GM12865 (cell line): ENCODE results near the gene RHOH.

Source experiments
- DNase-seq: peaks from one replicate; pipeline ENCODE4 v3.0.0; 2010; ENCODE audit warnings: low read depth
- H3K4me3 ChIP-seq: 2 replicates; pipeline ENCODE4 v1.5.1; 2011; ENCODE audit warnings: mild to moderate bottlenecking, low read depth, low read length, control low read depth
- CTCF ChIP-seq: IDR thresholded peaks from 2 replicates; pipeline ENCODE4 v1.5.1; 2011; ENCODE audit warnings: low read length, control low read depth, low read depth, inconsistent platforms; ENCODE audit not compliant: insufficient read depth; ENCODE audit errors: missing control alignments

Gene RHOH

GRCh38 chr4:40197879-40198689, 1.3 kb downstream of the RHOH start:
- H3K4me3 ChIP-seq: peak overlapping the region; percentile 87
- peak; percentile 71 for DNase-seq
- TF ChIP-seq CTCF: no peak

GRCh38 chr4:40199179-40199670, 2.4 kb downstream of the RHOH start:
- H3K4me3 ChIP-seq: peak overlapping the region; percentile 87
- TF ChIP-seq CTCF: no peak
- DNase-seq: peak; percentile 76

DNA sequence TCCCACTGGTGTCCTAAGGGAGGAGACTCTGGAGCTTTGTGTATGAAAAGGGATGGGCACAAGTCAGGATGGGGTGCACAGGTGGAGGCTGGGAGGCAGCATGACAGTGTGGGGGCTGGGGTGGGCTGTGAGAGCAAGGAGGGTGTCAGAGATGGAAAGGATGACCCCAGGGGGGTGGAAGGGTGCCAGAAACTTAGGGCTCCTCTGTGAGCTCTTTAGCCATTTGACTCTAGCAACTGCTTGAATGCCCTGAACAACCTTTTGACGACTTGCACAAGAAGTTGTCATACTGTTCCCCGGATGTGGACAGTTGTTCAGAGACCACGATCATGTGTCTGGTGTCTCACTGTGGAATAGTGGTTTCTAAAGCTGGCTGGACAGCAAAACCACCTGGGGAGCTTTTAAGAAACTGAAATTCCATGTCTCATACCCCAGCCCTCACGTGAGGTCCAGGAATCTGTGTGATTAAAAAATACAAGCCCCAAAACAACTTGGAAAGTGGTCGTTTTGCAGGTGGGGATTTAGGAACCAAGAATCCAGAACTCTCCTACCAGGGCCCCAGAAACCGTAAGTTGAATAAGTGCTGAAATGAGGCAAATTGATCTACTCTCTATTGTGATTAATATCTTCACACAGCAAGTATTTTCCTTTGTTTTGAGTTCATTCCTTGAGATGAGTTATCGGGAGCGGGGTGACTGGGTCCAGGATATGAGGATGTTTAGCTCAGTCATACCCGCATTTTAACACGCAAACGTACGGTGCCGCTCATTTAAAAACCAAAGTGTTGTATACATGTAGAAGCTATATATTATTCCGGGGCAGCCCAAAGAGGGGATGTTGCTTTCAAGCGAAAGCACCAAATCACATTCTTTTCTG, 3.4 kb downstream of the RHOH start:
- DNase-seq: peak; percentile 97
- TF ChIP-seq CTCF: no peak
- H3K4me3 ChIP-seq: peak overlapping the region; percentile 87

GRCh38 chr4:40200875-40201801, 4.3 kb downstream of the RHOH start:
- no peak for TF ChIP-seq CTCF
- peak overlapping the region; percentile 87 for H3K4me3 ChIP-seq
- DNase-seq: peak; percentile 73

DNA sequence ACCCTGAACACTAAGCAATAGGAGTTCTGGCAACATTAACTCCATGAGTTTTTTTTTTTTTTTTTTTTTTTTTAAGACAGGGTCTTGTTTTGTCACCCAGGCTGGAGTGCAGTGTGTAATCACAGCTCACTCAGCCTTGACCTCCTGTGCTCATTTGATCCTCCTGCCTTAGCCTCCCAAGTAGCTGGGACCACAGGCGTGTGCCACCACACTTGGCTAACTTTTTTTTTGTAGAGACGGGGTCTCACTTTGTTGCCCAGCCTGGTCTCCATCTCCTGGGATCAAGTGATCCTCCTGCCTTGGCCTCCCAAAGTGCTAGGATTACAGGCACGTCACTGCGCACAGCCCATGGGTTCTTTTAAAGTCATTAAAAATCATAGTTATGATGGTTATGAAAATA, 5.1 kb downstream of the RHOH start:
- H3K4me3 ChIP-seq: peak overlapping the region; percentile 87
- TF ChIP-seq CTCF: no peak
- peak; percentile 63 for DNase-seq

DNA sequence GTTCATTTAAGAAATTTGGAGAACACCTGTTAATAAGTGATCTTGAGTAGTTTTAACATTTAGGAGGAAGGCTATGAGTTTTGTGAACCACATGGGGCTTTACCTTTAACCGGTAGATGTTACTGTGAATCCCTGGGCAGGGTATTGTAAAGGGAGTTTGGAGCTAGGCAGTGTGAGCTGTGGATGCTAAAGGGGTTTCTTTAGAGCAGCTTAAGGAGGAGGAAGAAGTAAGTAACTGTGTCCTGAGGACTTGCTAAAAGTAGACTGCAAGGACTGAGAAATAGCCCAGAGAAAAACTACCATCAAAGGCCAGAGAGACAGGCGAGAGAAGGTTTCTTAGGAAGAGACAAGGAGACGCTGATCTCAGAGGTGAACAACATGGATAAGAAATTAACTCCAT, 5.6 kb downstream of the RHOH start:
- TF ChIP-seq CTCF: no peak
- peak; percentile 51 for DNase-seq
- H3K4me3 ChIP-seq: peak overlapping the region; percentile 87
